GM23338 (cell line): Measurements from ENCODE around the gene LRMDA. TPM values are rescaled to one million over a fixed set of nuclear protein-coding genes. Genes with fewer than 3 reads are reported as not detected.

ENCODE experiments used
- ATAC-seq: fragments of 200-7000 bp; cut with Tn5 transposase; 3 replicates; pipeline ENCODE4 v1.9.1; 2020
- DNase-seq: peaks from one replicate; pipeline ENCODE4 v3.0.0-alpha.2; 2015; ENCODE audit warnings: low spot score
- H2AFZ ChIP-seq: fragments of 200-600 bp; sonication (generic); 2 replicates; pipeline ENCODE4 v1.8.0; 2016; ENCODE audit warnings: antibody characterized with exemption, mild to moderate bottlenecking, moderate library complexity
- H3F3A ChIP-seq: fragments of 200-600 bp; sonication (generic); replicated peaks from 2 replicates; pipeline ENCODE4 v1.8.0; 2017; ENCODE audit warnings: antibody characterized with exemption, mixed run types, low read depth
- H3K27ac ChIP-seq: fragments of 200-600 bp; sonication (generic); 2 replicates; pipeline ENCODE4 v1.6.1; 2016; ENCODE audit warnings: low read depth
- H3K27me3 ChIP-seq: fragments of 200-600 bp; sonication (generic); 2 replicates; pipeline ENCODE4 v1.8.0; 2016; ENCODE audit warnings: mild to moderate bottlenecking, mixed run types, moderate library complexity; ENCODE audit not compliant: insufficient read depth
- H3K36me3 ChIP-seq: fragments of 200-600 bp; sonication (generic); 2 replicates; pipeline ENCODE4 v1.8.0; 2016; ENCODE audit warnings: mild to moderate bottlenecking; ENCODE audit not compliant: insufficient read depth
- H3K4me1 ChIP-seq: fragments of 200-600 bp; sonication (generic); 2 replicates; pipeline ENCODE4 v1.8.0; 2016; ENCODE audit warnings: mild to moderate bottlenecking, moderate library complexity; ENCODE audit not compliant: insufficient read depth
- H3K4me2 ChIP-seq: fragments of 200-600 bp; sonication (generic); 2 replicates; pipeline ENCODE4 v1.7.1; 2017; ENCODE audit warnings: mixed run types
- H3K4me3 ChIP-seq: fragments of 200-600 bp; sonication (generic); 2 replicates; pipeline ENCODE4 v1.6.1; 2016; ENCODE audit warnings: mixed run types
- H3K79me2 ChIP-seq: fragments of 200-600 bp; sonication (generic); replicated peaks from 2 replicates; pipeline ENCODE4 v1.8.0; 2017; ENCODE audit warnings: mild to moderate bottlenecking; ENCODE audit not compliant: insufficient read depth
- H3K9me2 ChIP-seq: fragments of 200-600 bp; sonication (generic); 2 replicates; pipeline ENCODE4 v1.8.0; 2017; ENCODE audit not compliant: insufficient read depth
- H4K20me1 ChIP-seq: fragments of 200-600 bp; sonication (generic); replicated peaks from 2 replicates; pipeline ENCODE4 v1.8.0; 2017; ENCODE audit warnings: mild to moderate bottlenecking; ENCODE audit not compliant: insufficient read depth
- H3K27ac Mint-ChIP-seq: 2 replicates; pipeline ENCODE4 v1.8.0; 2020; ENCODE audit warnings: inconsistent platforms, mild to moderate bottlenecking, moderate library complexity, mixed read lengths
- H3K27me3 Mint-ChIP-seq: 3 replicates; pipeline ENCODE4 v1.8.0; 2022; ENCODE audit warnings: low read depth, mild to moderate bottlenecking, moderate library complexity, mixed read lengths, inconsistent platforms; ENCODE audit not compliant: insufficient read depth, poor library complexity
- H3K36me3 Mint-ChIP-seq: 3 replicates; pipeline ENCODE4 v1.8.0; 2021; ENCODE audit warnings: low read depth, mild to moderate bottlenecking, inconsistent platforms, moderate library complexity, mixed read lengths
- H3K4me1 Mint-ChIP-seq: 3 replicates; pipeline ENCODE4 v1.8.0; 2020; ENCODE audit warnings: mild to moderate bottlenecking, inconsistent platforms, mixed read lengths
- H3K4me3 Mint-ChIP-seq: 3 replicates; pipeline ENCODE4 v1.8.0; 2021; ENCODE audit warnings: moderate library complexity, mild to moderate bottlenecking, inconsistent platforms, mixed read lengths
- H3K9me3 Mint-ChIP-seq: 3 replicates; pipeline ENCODE4 v1.8.0; 2020; ENCODE audit warnings: moderate library complexity, mild to moderate bottlenecking, inconsistent platforms, mixed read lengths
- CREB1 ChIP-seq: fragments of 250-450 bp; sonication (Bioruptor Pico); IDR thresholded peaks from 2 replicates; pipeline ENCODE4 v1.5.0; 2020; ENCODE audit warnings: low read depth, mild to moderate bottlenecking, moderate library complexity
- EZH2 ChIP-seq: fragments of 200-600 bp; sonication (generic); IDR thresholded peaks from one replicate; pipeline ENCODE4 v1.8.0; 2017; ENCODE audit warnings: antibody characterized with exemption, mild to moderate bottlenecking, low read depth; ENCODE audit not compliant: unreplicated experiment
- EZH2phosphoT487 ChIP-seq: fragments of 200-600 bp; sonication (generic); IDR thresholded peaks from one replicate; pipeline ENCODE4 v1.8.1; 2018; ENCODE audit warnings: antibody characterized with exemption; ENCODE audit not compliant: unreplicated experiment
- JUNB ChIP-seq: IDR thresholded peaks from one replicate; pipeline ENCODE4 v1.6.1; 2016; ENCODE audit warnings: antibody characterized with exemption; ENCODE audit not compliant: unreplicated experiment
- STAT1 ChIP-seq: IDR thresholded peaks from one replicate; pipeline ENCODE4 v1.6.1; 2016; ENCODE audit warnings: antibody characterized with exemption; ENCODE audit not compliant: unreplicated experiment
- ZNF114 ChIP-seq: fragments of 250-450 bp; sonication (Bioruptor Pico); IDR thresholded peaks from 2 replicates; pipeline ENCODE4 v1.5.0; 2020; ENCODE audit warnings: mild to moderate bottlenecking, moderate library complexity
- ZNF331 ChIP-seq: fragments of 250-450 bp; sonication (Bioruptor Pico); IDR thresholded peaks from 2 replicates; pipeline ENCODE4 v1.5.0; 2020; ENCODE audit warnings: low read depth, mild to moderate bottlenecking, moderate library complexity
- polyA plus RNA-seq: library from polyadenylated mRNA; unstranded; fragments of >200 nt; fragmentation: Nextera tagmentation; extraction: Ambion mirVana; gene quantifications from 2 replicates; pipeline ENCODE4 v1.2.1, GENCODE V29; 2016
- total RNA-seq: library from RNA; depleted of rRNA; stranded (reverse); fragments of >200 nt; shearing (Covaris generic); gene quantifications from 2 replicates; pipeline ENCODE4 v1.2.3, GENCODE V29; 2014
- TF ChIP-seq, protein P1 (sequence below): IDR thresholded peaks from 2 replicates; pipeline ENCODE4 v1.6.1; 2016; ENCODE audit warnings: antibody characterized with exemption
- TF ChIP-seq, protein P2 (sequence below): IDR thresholded peaks from one replicate; pipeline ENCODE4 v1.6.1; 2018; ENCODE audit warnings: antibody characterized with exemption; ENCODE audit not compliant: unreplicated experiment
- TF ChIP-seq, protein P3 (sequence below), 2 experiments: fragments of 200-600 bp in 1 of 2; sonication (generic) in 1 of 2; conservative IDR thresholded peaks; 2 replicates each; pipeline versions ENCODE4 v1.5.1 to v1.6.1; 2016 to 2017; ENCODE audit warnings: antibody characterized with exemption in 2 of 2, low read depth in 2 of 2, mild to moderate bottlenecking in 2 of 2, moderate library complexity in 1 of 2

Gene LRMDA
- total and polyA plus RNA-seq, 2 experiments from 2014 or later: 0.90 to 1.8 TPM

DNA sequence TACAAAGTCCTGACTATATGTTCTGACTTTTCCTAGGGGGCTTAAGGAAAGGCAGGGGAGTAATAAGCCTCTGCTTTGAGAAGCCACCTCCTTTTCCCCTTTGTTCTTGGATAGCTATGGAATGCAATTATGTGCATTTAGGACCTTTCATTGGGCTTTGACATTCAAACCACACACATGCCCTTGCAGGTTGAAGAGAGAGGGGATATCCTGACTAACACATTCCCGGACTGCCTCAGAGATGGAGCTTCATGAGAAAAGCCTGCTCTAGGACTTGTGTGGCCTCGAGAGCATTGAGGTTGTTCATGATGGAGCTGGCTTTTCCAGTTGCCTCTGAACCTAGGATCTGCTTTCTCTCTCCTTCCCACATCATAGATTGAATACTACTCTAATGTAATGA lies 694.5 kb downstream of the LRMDA start (continued):
- TF ChIP-seq, protein P1, sequence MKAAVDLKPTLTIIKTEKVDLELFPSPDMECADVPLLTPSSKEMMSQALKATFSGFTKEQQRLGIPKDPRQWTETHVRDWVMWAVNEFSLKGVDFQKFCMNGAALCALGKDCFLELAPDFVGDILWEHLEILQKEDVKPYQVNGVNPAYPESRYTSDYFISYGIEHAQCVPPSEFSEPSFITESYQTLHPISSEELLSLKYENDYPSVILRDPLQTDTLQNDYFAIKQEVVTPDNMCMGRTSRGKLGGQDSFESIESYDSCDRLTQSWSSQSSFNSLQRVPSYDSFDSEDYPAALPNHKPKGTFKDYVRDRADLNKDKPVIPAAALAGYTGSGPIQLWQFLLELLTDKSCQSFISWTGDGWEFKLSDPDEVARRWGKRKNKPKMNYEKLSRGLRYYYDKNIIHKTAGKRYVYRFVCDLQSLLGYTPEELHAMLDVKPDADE: no peak
- TF ChIP-seq JUNB: no peak
- no peak for TF ChIP-seq ZNF114 (CRISPR knock-in tag)
- no peak for TF ChIP-seq ZNF331 (CRISPR knock-in tag)
- TF ChIP-seq, protein P2, sequence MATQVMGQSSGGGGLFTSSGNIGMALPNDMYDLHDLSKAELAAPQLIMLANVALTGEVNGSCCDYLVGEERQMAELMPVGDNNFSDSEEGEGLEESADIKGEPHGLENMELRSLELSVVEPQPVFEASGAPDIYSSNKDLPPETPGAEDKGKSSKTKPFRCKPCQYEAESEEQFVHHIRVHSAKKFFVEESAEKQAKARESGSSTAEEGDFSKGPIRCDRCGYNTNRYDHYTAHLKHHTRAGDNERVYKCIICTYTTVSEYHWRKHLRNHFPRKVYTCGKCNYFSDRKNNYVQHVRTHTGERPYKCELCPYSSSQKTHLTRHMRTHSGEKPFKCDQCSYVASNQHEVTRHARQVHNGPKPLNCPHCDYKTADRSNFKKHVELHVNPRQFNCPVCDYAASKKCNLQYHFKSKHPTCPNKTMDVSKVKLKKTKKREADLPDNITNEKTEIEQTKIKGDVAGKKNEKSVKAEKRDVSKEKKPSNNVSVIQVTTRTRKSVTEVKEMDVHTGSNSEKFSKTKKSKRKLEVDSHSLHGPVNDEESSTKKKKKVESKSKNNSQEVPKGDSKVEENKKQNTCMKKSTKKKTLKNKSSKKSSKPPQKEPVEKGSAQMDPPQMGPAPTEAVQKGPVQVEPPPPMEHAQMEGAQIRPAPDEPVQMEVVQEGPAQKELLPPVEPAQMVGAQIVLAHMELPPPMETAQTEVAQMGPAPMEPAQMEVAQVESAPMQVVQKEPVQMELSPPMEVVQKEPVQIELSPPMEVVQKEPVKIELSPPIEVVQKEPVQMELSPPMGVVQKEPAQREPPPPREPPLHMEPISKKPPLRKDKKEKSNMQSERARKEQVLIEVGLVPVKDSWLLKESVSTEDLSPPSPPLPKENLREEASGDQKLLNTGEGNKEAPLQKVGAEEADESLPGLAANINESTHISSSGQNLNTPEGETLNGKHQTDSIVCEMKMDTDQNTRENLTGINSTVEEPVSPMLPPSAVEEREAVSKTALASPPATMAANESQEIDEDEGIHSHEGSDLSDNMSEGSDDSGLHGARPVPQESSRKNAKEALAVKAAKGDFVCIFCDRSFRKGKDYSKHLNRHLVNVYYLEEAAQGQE: no peak

DNA sequence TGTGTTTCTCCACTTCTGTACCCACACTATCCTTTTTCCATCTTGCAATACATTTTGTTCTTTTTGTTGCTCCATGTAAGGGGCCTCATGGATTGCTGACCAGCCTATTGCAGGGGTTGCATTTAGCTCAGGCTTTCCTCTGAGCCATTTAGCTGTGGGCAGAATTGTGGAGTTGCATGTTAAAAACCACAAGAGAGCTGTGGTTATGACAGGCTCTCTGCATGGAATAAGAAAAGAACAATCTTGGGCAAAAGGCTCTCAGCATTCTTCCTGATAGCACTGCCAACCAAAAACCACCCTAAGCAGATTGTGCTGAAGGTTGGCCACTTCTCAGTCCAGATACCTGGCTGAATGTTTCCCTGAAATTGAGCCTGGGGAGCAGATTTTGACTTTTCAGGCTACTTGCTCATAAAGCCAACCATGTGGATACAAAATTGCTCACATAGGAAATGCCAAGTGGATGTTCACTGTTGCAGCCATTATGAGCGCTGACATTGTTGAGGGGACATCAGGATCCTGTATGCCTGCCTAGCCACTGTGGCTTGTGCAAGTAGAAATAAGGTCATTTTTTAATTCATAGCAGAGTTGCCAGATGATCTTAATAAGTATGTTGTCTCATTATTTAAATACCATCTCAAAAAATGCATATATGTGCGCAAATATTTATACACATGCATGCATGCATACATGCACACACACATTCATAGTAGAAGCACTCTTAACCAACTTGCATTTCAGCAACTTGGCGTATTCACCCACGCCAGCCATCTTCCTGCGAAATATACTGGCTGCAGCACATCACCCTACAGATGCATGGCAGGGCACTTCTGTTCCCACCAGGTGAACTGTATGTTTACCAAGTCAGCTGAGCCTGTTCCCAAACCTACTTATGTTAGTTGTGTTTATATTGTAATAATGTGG lies 695.4 kb downstream of the LRMDA start:
- no peak for DNase-seq
- Histone ChIP-seq H3K79me2 (no peaks in the 10 kb centered on the region), H3F3A (no peaks in the 10 kb centered on the region), H3K9me2 (peaks cover 10% of the 10 kb centered on the region; the same call in 1 of the 2 replicates), H2AFZ (no peak overlapping the region; the same call in 1 of the 2 replicates), H4K20me1 (no peaks in the 10 kb centered on the region), H3K4me2 (no peak overlapping the region), H3K4me3 (no peak overlapping the region), H3K4me1 (no peaks in the 10 kb centered on the region; the same call in 1 of the 2 replicates), H3K27me3 (no peaks in the 10 kb centered on the region), H3K36me3 (no peaks in the 10 kb centered on the region; the same call in 1 of the 2 replicates), H3K27ac (no peak overlapping the region)
- H3K4me3 Mint-ChIP-seq: no peak overlapping the region
- no peaks in the 10 kb centered on the region for H3K36me3 Mint-ChIP-seq
- H3K9me3 Mint-ChIP-seq: no peaks in the 10 kb centered on the region
- no peak overlapping the region for H3K27ac Mint-ChIP-seq
- H3K4me1 Mint-ChIP-seq: peaks cover 13% of the 10 kb centered on the region; the same call in 2 of the 3 replicates
- no peak for ATAC-seq
- TF ChIP-seq EZH2phosphoT487 (no peak), JUNB (no peak), STAT1 (no peak), CREB1 (CRISPR knock-in tag) (no peak), EZH2 (no peak), ZNF114 (CRISPR knock-in tag) (no peak)
- TF ChIP-seq, protein P3, sequence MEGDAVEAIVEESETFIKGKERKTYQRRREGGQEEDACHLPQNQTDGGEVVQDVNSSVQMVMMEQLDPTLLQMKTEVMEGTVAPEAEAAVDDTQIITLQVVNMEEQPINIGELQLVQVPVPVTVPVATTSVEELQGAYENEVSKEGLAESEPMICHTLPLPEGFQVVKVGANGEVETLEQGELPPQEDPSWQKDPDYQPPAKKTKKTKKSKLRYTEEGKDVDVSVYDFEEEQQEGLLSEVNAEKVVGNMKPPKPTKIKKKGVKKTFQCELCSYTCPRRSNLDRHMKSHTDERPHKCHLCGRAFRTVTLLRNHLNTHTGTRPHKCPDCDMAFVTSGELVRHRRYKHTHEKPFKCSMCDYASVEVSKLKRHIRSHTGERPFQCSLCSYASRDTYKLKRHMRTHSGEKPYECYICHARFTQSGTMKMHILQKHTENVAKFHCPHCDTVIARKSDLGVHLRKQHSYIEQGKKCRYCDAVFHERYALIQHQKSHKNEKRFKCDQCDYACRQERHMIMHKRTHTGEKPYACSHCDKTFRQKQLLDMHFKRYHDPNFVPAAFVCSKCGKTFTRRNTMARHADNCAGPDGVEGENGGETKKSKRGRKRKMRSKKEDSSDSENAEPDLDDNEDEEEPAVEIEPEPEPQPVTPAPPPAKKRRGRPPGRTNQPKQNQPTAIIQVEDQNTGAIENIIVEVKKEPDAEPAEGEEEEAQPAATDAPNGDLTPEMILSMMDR (conservative IDR thresholded peaks at IDR 0.05; ENCODE audit: low read depth in 2 of 2): no peak
- peaks cover 4% of the 10 kb centered on the region for H3K27me3 Mint-ChIP-seq
